GM19438 (cell line): Measurements from ENCODE around the gene AMBRA1.
"Not testable (repeated sequence)": the region's sequence is repeated elsewhere in the genome, so short reads cannot be mapped to it uniquely, and the experiment has no call there.

Source experiments
- ATAC-seq: cut with Tn5 transposase; IDR thresholded peaks from one replicate; pipeline ENCODE4 v1.9.1; 2021; ENCODE audit warnings: low read depth; ENCODE audit not compliant: unreplicated experiment

AMBRA1 gene

GRCh38 chr11:46588131-46588530 lies 5.7 kb downstream of the AMBRA1 start:
- no peak for ATAC-seq

GRCh38 chr11:46583513-46583912 lies 10.3 kb downstream of the AMBRA1 start:
- not testable (repeated sequence) for ATAC-seq

GRCh38 chr11:46582588-46582987 lies 11.2 kb downstream of the AMBRA1 start:
- no peak for ATAC-seq

- no peak for ATAC-seq
These were observed 16.8 kb downstream of the AMBRA1 start for GRCh38 chr11:46577058-46577457.

GRCh38 chr11:46574656-46575055 lies 19.2 kb downstream of the AMBRA1 start:
- ATAC-seq, result no peak

DNA sequence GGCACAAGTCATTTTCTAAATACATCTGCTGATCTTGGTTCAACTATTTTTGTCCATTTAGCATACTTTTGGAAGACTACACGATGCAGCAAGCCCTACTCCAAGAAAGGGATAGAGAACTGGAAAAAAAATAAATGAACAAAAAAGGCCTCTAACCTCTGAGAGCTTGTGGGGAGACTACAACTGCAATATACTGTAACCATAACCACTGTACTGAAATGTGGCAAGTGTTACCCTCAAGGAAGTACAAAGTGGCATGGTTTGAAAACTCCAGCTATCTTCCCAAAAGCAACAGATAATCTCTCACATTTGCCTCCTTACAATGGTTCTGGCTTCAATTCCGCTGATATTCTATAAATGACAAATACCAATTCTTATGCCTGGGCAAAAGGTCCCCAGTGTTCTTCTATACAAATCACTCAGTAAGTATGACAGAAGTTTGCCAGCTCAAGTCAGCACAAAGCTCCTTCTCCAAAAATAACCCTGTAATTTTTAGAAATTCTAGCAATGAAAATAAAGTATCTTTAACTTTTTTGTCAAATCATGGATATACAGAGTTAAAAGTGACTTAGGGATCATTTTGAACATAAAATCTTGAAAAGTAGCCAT lies 22.9 kb downstream of the AMBRA1 start:
- no peak for ATAC-seq

DNA sequence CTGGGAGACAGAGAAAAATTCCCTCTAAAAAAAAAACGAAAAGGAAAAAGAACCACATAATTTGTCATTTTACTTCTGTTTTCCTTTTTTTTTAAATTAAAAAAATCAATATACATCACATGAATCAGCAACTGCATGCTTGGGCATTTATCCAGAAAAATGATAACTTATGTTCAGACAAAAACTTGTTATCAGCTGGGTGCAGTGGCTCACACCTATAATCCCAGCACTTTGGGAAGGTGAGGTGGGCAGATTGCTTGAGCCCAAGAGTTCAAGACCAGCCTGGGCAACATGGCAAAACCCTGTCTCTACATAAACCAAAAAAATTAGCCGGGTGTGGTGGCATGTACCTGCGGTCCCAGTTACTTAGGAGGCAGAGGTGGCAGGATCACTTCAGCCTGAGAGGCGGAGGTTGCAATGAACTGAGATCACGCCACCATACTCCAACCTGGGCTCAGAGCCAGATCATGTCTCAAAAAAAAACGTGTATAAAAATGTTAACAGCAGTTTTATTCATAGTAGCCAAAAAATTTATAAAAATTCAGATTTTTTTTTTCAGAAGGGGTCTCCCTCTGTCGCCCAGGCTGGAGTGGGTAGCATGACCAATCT lies 28.5 kb downstream of the AMBRA1 start:
- no peak for ATAC-seq

DNA sequence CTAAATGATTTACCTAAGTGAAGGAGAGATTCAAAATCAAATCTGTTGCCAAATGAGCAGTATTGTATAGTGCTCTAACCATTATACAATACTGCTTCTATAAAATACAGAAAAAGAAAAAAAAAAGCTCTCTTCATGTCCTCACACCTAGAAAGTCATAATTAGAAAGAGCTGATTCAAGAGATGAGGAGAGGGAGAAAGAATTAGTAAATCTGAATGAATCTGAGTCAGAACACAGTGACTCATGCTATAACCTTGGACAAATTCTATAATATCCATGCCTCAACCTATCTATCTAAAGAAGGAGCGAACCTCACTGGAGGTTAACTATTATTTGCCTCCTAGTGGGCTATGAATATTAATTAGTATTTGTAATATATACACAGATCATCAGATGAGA lies 29.4 kb downstream of the AMBRA1 start:
- ATAC-seq, result no peak

GRCh38 chr11:46562527-46562926 lies 31.3 kb downstream of the AMBRA1 start:
- ATAC-seq, result no peak

DNA sequence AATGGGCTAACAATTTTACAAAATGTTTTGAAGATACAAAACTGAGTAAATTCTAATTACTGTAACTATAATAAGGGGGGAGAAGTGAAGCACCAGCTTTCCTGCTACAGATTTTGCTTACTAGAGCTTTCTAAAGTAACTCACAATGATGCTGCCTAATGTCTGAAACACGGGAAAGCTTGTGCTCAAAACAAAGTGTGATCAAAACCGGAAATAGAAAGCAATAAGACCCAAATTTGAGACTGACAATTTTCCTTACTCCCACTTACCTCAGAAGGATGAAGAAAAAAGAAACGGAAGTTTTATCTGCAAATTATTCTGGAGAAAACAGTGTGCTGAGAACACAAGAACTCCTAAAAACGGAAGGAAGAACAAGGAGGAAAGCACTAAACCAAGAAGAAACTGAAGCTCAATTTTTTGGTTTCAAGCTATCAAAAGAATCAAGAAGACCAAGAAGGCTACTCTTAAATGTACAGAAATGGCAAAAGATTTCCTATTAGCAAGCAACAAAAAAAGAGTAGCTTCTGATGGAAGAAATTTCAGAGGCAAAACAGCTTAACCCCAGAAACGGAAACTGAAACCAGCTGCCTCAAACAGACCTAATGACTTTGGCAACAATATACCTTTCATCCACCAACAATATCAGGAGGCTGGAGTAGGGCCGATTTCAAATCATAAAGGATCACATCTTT lies 33.4 kb downstream of the AMBRA1 start:
- peak; percentile 66 for ATAC-seq

DNA sequence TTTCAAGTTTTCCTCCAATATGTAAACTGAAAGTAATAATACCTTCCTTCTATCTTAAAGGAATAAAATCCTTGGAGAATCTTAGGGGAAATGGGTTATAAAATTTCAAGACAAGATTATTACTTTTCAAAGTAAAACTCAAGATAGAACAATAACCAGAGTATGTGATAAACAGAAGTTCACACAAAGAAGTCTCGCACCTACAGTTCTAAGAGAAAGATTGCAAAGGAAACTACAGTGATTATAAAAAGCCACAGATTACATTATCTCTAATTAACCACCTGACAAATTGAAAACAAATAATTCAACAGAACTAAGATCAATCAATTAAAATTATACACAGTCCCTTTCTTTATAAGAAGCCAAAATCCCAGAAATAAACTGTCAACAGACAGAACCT lies 34.0 kb downstream of the AMBRA1 start:
- ATAC-seq, result no peak

DNA sequence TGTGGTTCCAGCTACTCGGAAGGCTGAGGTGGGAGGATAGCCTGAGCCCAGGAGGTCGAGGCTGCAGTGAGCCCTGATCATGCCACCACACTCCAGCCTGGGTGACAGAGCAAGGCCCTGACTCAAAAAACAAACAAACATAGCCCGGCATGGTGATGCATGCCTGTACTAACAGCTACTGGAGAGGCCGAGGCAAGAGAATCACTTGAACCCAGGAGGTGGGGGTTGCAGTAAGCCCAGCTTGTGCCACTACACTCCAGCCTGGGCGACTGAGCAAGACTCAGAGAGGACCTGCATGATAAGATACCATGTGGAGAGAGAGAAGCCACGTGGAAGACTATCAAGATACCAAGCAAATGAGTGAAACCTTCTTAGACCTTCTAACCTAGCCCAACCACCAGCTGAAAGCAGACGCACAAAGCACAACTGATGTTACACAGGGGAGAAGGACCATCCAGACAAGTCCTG lies 36.1 kb downstream of the AMBRA1 start:
- ATAC-seq, result no peak

GRCh38 chr11:46555267-46556054 lies 38.4 kb downstream of the AMBRA1 start:
- no peak for ATAC-seq

- ATAC-seq, result no peak
These were observed 39.3 kb downstream of the AMBRA1 start for GRCh38 chr11:46554213-46555147.

GRCh38 chr11:46553814-46554212 lies 40.0 kb downstream of the AMBRA1 start:
- ATAC-seq, result no peak

DNA sequence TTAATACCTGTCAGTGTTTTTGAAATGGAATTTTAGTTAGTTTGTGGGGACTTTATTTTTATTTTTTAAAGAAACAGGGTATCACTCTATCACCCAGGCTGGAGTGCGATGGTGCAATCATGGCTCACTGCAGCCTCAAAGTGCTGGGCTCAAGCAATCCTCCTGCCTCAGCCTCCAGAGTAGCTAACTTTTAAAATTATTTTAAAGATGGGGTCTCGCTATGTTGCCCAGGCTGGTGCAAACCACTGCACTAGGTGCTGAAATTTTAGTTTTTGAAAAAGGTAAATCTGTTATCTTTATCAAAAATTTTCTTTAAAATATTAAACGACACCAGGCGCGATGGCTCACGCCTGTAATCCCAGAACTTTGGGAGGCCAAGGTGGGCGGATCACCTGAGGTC lies 42.6 kb downstream of the AMBRA1 start:
- ATAC-seq, result no peak

- ATAC-seq, result no peak
These were observed 46.2 kb downstream of the AMBRA1 start for GRCh38 chr11:46547579-46547978.

- no peak for ATAC-seq
These were observed 50.3 kb downstream of the AMBRA1 start for GRCh38 chr11:46543564-46543963.

GRCh38 chr11:46541593-46542371 lies 52.0 kb downstream of the AMBRA1 start:
- ATAC-seq, result no peak
